ENCODE data around the gene INSIG1. TPM values are rescaled to one million over a fixed set of nuclear protein-coding genes. Genes with fewer than 3 reads are reported as not detected.

INSIG1 gene
- total RNA-seq, 1 experiment from 2014 or later = 54.7 TPM

DNA sequence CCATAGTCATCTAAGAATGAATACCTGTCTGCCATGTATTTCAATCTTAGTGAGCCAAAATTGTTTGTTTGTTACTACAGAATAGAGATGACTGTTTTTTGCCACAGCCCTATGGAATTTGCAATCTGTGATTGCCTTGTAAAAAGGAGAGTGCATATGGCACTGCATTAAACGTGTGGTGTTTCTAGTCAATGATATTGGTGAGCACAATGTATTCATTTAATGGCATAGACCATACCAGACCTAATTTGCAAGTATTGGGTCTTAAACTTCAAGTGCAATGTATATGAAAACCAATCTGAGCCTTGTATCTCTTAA is 11.3 kb downstream of the INSIG1 start:
- ATAC-seq (no peak), DNase-seq (ENCODE audit: low read depth, low spot score) (no peak)
- ChIA-PET RAD21 (ENCODE audit: low non-redundant PET in 1 of 2, low total read pairs in 2 of 2, uncharacterized antibody in 2 of 2, unreplicated experiment in 2 of 2) (no interaction called here), POLR2A (no interaction called here), CTCF (no interaction called here)
- Histone ChIP-seq H4K20me1 (ENCODE audit: insufficient read depth) (no peaks in the 10 kb centered on the region), H3K9me2 (ENCODE audit: insufficient read depth) (no peaks in the 10 kb centered on the region), H2AFZ (ENCODE audit: low read depth, low read length, poor library complexity, severe bottlenecking) (no peak overlapping the region), H3K36me3 (ENCODE audit: control insufficient read depth in 1 of 2, insufficient read depth in 2 of 2, low read length in 2 of 2) (peaks cover 23 to 31% of the 10 kb centered on the region in 2 experiments), H3K9me3 (ENCODE audit: control insufficient read depth in 1 of 2, insufficient read depth in 1 of 2, low read depth in 1 of 2, low read length in 2 of 2) (no peaks in the 10 kb centered on the region), H3K4me2 (ENCODE audit: low read length) (no peak overlapping the region), H3K27me3 (ENCODE audit: insufficient read depth, low read length) (no peaks in the 10 kb centered on the region), H3K4me1 (ENCODE audit: control insufficient read depth in 1 of 2, insufficient read depth in 2 of 2, low read length in 2 of 2) (peaks cover 0 to 19% of the 10 kb centered on the region in 2 experiments; a peak in 2 of 4 replicates), H3K4me3 (replicated peaks in 1 of 2; ENCODE audit: low read depth in 1 of 2, low read length in 2 of 2) (no peak overlapping the region), H3K27ac (ENCODE audit: low read depth, low read length) (no peak overlapping the region), H3K79me2 (ENCODE audit: insufficient read depth, low read length) (no peaks in the 10 kb centered on the region), H3K9ac (ENCODE audit: low read length) (no peak overlapping the region)
- no peak for TF ChIP-seq SRF (IDR thresholded peaks at IDR 0.05; ENCODE audit: low read depth)
- TF ChIP-seq SP1 (IDR thresholded peaks at IDR 0.05; ENCODE audit: low read depth) = no peak
- TF ChIP-seq YY1 (IDR thresholded peaks at IDR 0.05; ENCODE audit: extremely low read depth, insufficient replicate concordance, low read depth, low read length) = no peak
- TF ChIP-seq, protein P1, sequence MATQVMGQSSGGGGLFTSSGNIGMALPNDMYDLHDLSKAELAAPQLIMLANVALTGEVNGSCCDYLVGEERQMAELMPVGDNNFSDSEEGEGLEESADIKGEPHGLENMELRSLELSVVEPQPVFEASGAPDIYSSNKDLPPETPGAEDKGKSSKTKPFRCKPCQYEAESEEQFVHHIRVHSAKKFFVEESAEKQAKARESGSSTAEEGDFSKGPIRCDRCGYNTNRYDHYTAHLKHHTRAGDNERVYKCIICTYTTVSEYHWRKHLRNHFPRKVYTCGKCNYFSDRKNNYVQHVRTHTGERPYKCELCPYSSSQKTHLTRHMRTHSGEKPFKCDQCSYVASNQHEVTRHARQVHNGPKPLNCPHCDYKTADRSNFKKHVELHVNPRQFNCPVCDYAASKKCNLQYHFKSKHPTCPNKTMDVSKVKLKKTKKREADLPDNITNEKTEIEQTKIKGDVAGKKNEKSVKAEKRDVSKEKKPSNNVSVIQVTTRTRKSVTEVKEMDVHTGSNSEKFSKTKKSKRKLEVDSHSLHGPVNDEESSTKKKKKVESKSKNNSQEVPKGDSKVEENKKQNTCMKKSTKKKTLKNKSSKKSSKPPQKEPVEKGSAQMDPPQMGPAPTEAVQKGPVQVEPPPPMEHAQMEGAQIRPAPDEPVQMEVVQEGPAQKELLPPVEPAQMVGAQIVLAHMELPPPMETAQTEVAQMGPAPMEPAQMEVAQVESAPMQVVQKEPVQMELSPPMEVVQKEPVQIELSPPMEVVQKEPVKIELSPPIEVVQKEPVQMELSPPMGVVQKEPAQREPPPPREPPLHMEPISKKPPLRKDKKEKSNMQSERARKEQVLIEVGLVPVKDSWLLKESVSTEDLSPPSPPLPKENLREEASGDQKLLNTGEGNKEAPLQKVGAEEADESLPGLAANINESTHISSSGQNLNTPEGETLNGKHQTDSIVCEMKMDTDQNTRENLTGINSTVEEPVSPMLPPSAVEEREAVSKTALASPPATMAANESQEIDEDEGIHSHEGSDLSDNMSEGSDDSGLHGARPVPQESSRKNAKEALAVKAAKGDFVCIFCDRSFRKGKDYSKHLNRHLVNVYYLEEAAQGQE (IDR thresholded peaks at IDR 0.05; ENCODE audit: low read depth) = no peak
- no peak for TF ChIP-seq ZNF274 (IDR thresholded peaks at IDR 0.05; ENCODE audit: low read depth, low read length)
- no peak for TF ChIP-seq CEBPB (IDR thresholded peaks at IDR 0.05; ENCODE audit: low read depth)
- TF ChIP-seq, protein P2, sequence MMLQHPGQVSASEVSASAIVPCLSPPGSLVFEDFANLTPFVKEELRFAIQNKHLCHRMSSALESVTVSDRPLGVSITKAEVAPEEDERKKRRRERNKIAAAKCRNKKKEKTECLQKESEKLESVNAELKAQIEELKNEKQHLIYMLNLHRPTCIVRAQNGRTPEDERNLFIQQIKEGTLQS (IDR thresholded peaks at IDR 0.05) = no peak
- TF ChIP-seq RAD21 (IDR thresholded peaks at IDR 0.05; ENCODE audit: low read depth) = no peak
- no peak for TF ChIP-seq EZH2phosphoT487 (IDR thresholded peaks at IDR 0.05; ENCODE audit: borderline replicate concordance)
- no peak for TF ChIP-seq POLR2A (IDR thresholded peaks at IDR 0.05; ENCODE audit: borderline replicate concordance, extremely low read depth, insufficient read depth, insufficient read length)
- no peak for TF ChIP-seq TCF7L2 (IDR thresholded peaks at IDR 0.05; ENCODE audit: borderline replicate concordance, extremely low read depth, insufficient read depth, insufficient read length)
- TF ChIP-seq ZFX (IDR thresholded peaks at IDR 0.05) = no peak
- TF ChIP-seq CBX3 (IDR thresholded peaks at IDR 0.05; ENCODE audit: low read depth) = no peak
- no peak for TF ChIP-seq POLR2AphosphoS5 (IDR thresholded peaks at IDR 0.05; ENCODE audit: low read depth, low read length)
- TF ChIP-seq EGR1 (IDR thresholded peaks at IDR 0.05; ENCODE audit: low read depth) = no peak
- TF ChIP-seq FOSL1 (IDR thresholded peaks at IDR 0.05; ENCODE audit: low read depth) = no peak
- no TSS peak for BruUV-seq (replicated peaks)
- intact Hi-C loops (cut with micrococcal nuclease) = no loop called here

All from HCT116 (cell line).